Measurements from ENCODE around the gene RBMS1.
A peak's percentile ranks its signal among the peaks of the same experiment; 100 is the strongest.
"Not testable (repeated sequence)": the region's sequence is repeated elsewhere in the genome, so short reads cannot be mapped to it uniquely, and the experiment has no call there.

RBMS1 gene

GRCh38 chr2:160467086-160467485 lies 26.5 kb downstream of the RBMS1 start:
- DNase-seq = no peak

GRCh38 chr2:160465406-160465805 lies 28.2 kb downstream of the RBMS1 start:
- DNase-seq = no peak

GRCh38 chr2:160465002-160465401 lies 28.6 kb downstream of the RBMS1 start:
- DNase-seq = no peak

- DNase-seq = no peak
Measured at GRCh38 chr2:160464017-160464416, 29.6 kb downstream of the RBMS1 start.

GRCh38 chr2:160463245-160463644 lies 30.4 kb downstream of the RBMS1 start:
- no peak for DNase-seq

- no peak for DNase-seq
Measured at GRCh38 chr2:160460333-160460731, 33.3 kb downstream of the RBMS1 start.

- DNase-seq = no peak
Measured at GRCh38 chr2:160459538-160460332, 33.9 kb downstream of the RBMS1 start.

- DNase-seq = no peak
Measured at GRCh38 chr2:160458718-160459453, 34.7 kb downstream of the RBMS1 start.

- DNase-seq = no peak
Measured at GRCh38 chr2:160457588-160457987, 36.0 kb downstream of the RBMS1 start.

- DNase-seq = no peak
Measured at GRCh38 chr2:160454070-160454797, 39.4 kb downstream of the RBMS1 start.

- DNase-seq = no peak
Measured at GRCh38 chr2:160453111-160453820, 40.3 kb downstream of the RBMS1 start.

- DNase-seq = no peak
Measured at GRCh38 chr2:160450486-160450885, 43.1 kb downstream of the RBMS1 start.

GRCh38 chr2:160448821-160449220 lies 44.8 kb downstream of the RBMS1 start:
- not testable (repeated sequence) for DNase-seq

- no peak for DNase-seq
Measured at GRCh38 chr2:160445673-160446072, 47.9 kb downstream of the RBMS1 start.

GRCh38 chr2:160442603-160443002 lies 51.0 kb downstream of the RBMS1 start:
- DNase-seq = no peak

GRCh38 chr2:160440888-160441287 lies 52.7 kb downstream of the RBMS1 start:
- peak; percentile 51 for DNase-seq

- not testable (repeated sequence) for DNase-seq
Measured at GRCh38 chr2:160439038-160439437, 54.6 kb downstream of the RBMS1 start.

- no peak for DNase-seq
Measured at GRCh38 chr2:160437273-160437672, 56.3 kb downstream of the RBMS1 start.

GRCh38 chr2:160434254-160434948 lies 59.2 kb downstream of the RBMS1 start:
- peak; percentile 43 for DNase-seq

GRCh38 chr2:160433466-160434140 lies 60.0 kb downstream of the RBMS1 start:
- DNase-seq = no peak

- no peak for DNase-seq
Measured at GRCh38 chr2:160432633-160433032, 61.0 kb downstream of the RBMS1 start.

GRCh38 chr2:160431441-160431840 lies 62.2 kb downstream of the RBMS1 start:
- no peak for DNase-seq
